ENCODE results near the gene LRP8.
"Not testable (repeated sequence)": the region's sequence is repeated elsewhere in the genome, so short reads cannot be mapped to it uniquely, and the experiment has no call there.

Gene LRP8

DNA sequence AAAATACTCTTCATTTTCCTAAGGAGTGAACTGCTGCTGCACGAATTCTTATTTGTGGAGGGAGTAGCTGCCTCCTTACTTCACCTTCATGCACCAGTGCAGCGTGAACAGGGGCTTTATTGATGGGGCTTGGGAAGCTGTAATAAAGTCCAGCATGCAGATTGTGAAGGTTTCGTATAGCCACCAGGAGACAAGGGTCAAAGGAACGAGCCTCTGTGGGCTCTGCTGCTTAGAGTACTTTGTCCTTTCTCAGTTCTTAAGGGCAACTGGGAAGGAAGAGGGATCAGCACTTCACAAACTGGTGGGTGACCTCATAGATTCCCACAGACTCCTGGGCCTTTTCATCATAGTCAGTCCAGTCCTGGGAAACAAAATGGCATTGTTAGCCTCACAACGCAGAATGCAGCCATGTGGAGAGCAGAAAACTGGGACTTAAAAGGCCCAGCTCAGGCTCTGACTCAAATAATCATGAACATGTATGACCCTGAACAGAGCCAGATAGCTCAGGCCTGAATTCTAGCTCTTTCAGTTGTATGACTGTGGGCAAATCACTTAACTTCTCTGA is 113.4 kb downstream of the LRP8 start:
- H3K27ac ChIP-seq: no peak overlapping the region
- no peaks in the 10 kb centered on the region for H3K27me3 ChIP-seq
- no peak overlapping the region for H3K4me2 ChIP-seq
- H3K4me3 ChIP-seq: no peak overlapping the region
- peaks cover 93% of the 10 kb centered on the region for H3K36me3 ChIP-seq
- H4K20me1 ChIP-seq: no peaks in the 10 kb centered on the region
- TF ChIP-seq Cebpa-rat (IDR thresholded peaks at IDR 0.05): no peak
- H3K9ac ChIP-seq: no peak overlapping the region
- H3K4me1 ChIP-seq: peaks cover 7% of the 10 kb centered on the region
- no peaks in the 10 kb centered on the region for H3K9me3 ChIP-seq

DNA sequence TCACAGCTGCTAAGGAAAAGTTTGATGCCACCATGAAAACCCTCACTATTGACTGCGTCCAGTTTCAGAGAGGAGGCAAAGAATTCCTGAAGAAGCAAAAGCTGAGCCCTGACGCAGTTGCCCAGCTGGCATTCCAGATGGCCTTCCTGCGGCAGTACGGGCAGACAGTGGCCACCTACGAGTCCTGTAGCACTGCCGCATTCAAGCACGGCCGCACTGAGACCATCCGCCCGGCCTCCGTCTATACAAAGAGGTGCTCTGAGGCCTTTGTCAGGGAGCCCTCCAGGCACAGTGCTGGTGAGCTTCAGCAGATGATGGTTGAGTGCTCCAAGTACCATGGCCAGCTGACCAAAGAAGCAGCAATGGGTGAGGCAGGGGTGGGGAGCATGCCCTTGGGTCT is 116.9 kb downstream of the LRP8 start:
- Histone ChIP-seq H3K4me1 (no peaks in the 10 kb centered on the region), H3K9me3 (peaks cover 23% of the 10 kb centered on the region), H3K4me2 (no peak overlapping the region), H4K20me1 (no peaks in the 10 kb centered on the region), H3K4me3 (no peak overlapping the region), H3K27me3 (no peaks in the 10 kb centered on the region), H3K27ac (no peak overlapping the region), H3K9ac (no peak overlapping the region), H3K36me3 (peaks cover 100% of the 10 kb centered on the region)
- TF ChIP-seq Cebpa-rat (IDR thresholded peaks at IDR 0.05): no peak

DNA sequence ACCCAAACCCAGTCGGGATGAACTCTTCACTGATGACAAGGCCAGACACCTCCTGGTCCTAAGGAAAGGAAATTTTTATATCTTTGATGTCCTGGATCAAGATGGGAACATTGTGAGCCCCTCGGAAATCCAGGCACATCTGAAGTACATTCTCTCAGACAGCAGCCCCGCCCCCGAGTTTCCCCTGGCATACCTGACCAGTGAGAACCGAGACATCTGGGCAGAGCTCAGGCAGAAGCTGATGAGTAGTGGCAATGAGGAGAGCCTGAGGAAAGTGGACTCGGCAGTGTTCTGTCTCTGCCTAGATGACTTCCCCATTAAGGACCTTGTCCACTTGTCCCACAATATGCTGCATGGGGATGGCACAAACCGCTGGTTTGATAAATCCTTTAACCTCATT is 117.5 kb downstream of the LRP8 start:
- no peak for TF ChIP-seq Cebpa-rat (IDR thresholded peaks at IDR 0.05)
- Histone ChIP-seq H3K9me3 (peaks cover 29% of the 10 kb centered on the region), H3K36me3 (peaks cover 100% of the 10 kb centered on the region), H3K9ac (no peak overlapping the region), H3K4me1 (no peaks in the 10 kb centered on the region), H4K20me1 (no peaks in the 10 kb centered on the region), H3K27ac (no peak overlapping the region), H3K4me2 (no peak overlapping the region), H3K4me3 (no peak overlapping the region), H3K27me3 (no peaks in the 10 kb centered on the region)

DNA sequence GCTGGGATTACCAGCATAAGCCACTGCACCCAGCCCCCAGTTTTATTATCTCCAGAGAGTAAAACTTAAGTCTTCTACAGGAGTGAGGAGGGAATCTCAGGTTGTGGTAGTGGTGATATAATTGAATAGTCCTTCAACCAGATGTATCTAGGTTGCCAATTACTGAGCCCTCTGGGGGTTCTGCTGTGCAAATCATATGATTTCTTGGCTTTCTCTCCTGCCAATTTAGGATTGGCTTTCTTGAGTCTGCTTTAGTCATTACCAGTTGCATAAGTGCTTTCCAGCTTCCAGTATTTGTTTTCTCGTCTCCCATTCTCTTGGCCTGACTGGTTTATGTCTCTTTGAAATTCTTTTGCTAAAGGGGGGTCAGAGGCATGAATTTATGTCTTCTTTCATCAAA is 120.1 kb downstream of the LRP8 start:
- Histone ChIP-seq H3K36me3 (peaks cover 99% of the 10 kb centered on the region), H3K4me3 (no peak overlapping the region), H3K9ac (no peak overlapping the region), H3K4me2 (no peak overlapping the region), H3K9me3 (peaks cover 40% of the 10 kb centered on the region), H4K20me1 (no peaks in the 10 kb centered on the region), H3K27ac (no peak overlapping the region), H3K4me1 (no peaks in the 10 kb centered on the region), H3K27me3 (no peaks in the 10 kb centered on the region)
- TF ChIP-seq Cebpa-rat (IDR thresholded peaks at IDR 0.05): no peak

DNA sequence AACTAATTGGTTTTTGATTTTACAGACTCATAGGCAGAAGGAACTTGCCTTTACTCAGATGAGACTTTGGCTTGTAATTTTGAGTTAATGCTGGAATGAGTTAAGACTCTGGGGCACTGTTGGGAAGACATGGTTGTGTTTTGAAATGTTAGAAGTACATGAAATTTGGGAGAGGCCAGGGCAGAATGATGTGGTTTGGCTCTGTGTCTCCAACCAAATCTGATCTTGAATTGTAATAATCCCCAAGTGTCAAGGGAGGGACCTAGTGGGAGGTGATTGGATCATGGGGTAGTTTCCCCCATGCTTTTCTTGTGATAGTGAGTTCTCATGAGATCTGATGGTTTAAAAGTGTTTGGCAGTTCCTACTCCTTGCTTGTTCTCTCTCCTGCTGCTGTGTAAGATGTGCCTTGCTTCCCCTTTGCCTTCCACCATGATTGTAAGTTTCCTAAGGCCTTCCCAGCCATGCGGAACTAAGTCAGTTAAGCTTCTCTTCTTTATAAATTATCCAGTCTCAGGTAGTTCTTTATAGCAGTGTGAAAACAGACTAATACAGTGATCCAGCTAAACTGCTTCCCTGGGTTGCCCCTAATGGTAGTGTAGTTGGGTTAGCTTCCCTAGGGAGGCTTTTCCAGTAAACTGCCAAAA is 121.0 kb downstream of the LRP8 start:
- peaks cover 40% of the 10 kb centered on the region for H3K9me3 ChIP-seq
- H4K20me1 ChIP-seq: no peaks in the 10 kb centered on the region
- H3K4me2 ChIP-seq: no peak overlapping the region
- no peak overlapping the region for H3K9ac ChIP-seq
- no peak overlapping the region for H3K4me3 ChIP-seq
- H3K4me1 ChIP-seq: no peaks in the 10 kb centered on the region
- peaks cover 99% of the 10 kb centered on the region for H3K36me3 ChIP-seq
- TF ChIP-seq Cebpa-rat (IDR thresholded peaks at IDR 0.05): no peak
- H3K27ac ChIP-seq: no peak overlapping the region
- H3K27me3 ChIP-seq: no peaks in the 10 kb centered on the region

DNA sequence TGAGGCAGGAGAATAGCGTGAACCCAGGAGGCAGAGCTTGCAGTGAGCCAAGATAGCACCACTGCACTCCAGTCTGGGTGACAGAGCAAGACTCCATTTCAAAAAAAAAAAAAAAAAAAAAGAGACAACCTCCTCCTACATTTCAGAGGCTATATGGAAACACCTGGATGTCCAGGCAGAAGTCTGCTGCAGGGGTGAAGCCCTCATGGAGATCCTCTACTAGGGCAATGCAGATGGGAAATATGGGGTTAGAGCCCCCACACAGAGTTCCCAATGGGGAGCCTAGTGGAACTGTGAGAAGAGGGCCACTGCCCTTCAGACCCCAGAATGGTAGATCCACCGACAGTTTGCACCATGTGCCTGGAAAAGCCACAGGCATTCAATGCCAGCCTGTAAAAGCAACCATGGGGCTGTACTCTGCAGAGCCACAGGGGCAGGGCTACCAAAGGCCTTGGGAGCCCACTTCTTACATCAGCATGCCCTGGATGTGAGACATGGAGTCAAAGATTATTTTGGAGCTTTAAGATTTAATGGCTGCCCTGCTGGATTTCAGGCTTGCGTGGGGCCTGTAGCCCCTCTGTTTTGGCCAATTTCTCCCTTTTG is 121.7 kb downstream of the LRP8 start:
- H3K9ac ChIP-seq, H4K20me1 ChIP-seq, H3K4me1 ChIP-seq, H3K4me2 ChIP-seq, H3K27ac ChIP-seq, H3K27me3 ChIP-seq: not testable (repeated sequence)
- peaks cover 40% of the 10 kb centered on the region for H3K9me3 ChIP-seq
- peak overlapping the region; percentile 37 for H3K4me3 ChIP-seq
- H3K36me3 ChIP-seq: peaks cover 99% of the 10 kb centered on the region

DNA sequence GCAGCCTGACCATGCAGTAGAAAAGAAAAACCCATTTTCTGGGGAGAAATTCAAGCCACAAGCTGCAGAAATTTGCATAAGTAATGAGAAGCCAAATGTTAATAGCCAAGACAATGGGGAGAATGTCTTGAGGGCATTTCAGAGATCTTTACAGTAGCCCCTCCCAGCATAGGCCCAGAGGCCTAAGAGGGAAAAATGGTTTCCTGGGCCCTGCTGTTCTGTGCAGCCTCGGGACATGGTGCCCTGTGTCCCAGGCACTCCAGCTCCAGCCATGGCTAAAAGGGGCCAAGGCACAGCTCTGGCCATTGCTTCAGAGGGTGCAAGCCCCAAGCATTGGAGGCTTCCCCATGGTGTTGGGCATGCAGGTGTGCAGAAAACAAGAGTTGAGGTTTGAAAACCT is 122.4 kb downstream of the LRP8 start:
- not testable (repeated sequence) for H3K27me3 ChIP-seq, H4K20me1 ChIP-seq, H3K9ac ChIP-seq, H3K27ac ChIP-seq, H3K4me2 ChIP-seq, H3K4me1 ChIP-seq
- Histone ChIP-seq H3K9me3 (peaks cover 40% of the 10 kb centered on the region), H3K36me3 (peaks cover 99% of the 10 kb centered on the region), H3K4me3 (peak overlapping the region; percentile 37; the same call in 1 of the 2 replicates)

DNA sequence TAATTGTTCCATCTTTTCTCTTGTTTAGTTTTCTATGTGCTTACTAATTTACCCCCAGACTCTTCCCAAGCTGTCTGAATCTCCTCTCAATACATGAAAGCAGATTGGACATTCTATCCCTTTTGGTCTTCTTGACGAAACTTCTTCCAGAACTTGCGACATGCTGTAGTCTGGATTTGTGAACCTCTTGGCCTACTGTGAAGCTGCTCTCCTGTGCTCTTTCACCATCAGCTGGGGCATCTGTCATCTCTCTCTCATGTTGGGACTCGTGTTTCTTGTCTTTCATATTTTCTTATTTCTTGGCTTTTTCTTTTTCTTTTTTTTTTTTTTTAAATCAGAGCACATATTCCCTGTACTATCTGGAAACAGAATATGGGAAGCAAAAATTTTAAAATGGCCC is 124.4 kb downstream of the LRP8 start:
- TF ChIP-seq Cebpa-rat (IDR thresholded peaks at IDR 0.05): no peak
- Histone ChIP-seq H4K20me1 (no peaks in the 10 kb centered on the region), H3K9ac (no peak overlapping the region), H3K4me3 (no peak overlapping the region), H3K27me3 (no peaks in the 10 kb centered on the region), H3K27ac (no peak overlapping the region), H3K4me1 (peaks cover 7% of the 10 kb centered on the region), H3K36me3 (peaks cover 80% of the 10 kb centered on the region), H3K4me2 (no peak overlapping the region), H3K9me3 (peaks cover 40% of the 10 kb centered on the region)

DNA sequence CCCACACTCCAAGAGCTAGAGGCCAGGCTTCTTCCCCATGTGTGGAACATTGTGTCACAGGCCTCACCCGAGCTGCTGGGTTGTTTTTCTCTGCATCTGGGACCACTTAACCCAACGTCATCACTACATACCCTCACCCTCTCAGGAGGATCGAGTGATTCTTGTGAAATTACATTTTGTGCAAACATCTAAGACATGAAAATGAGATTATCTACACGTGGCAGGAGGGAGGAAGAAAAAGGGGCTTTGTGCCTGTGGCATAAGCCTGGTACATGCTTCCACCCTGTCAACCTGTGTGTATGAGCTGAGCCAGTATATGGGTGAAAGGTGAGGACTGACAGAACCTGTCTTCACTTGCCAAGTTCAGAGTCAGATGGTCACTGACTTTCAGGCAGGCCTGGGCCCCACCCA is 129.6 kb downstream of the LRP8 start:
- Histone ChIP-seq H3K4me1 (peaks cover 27% of the 10 kb centered on the region), H3K27ac (peak overlapping the region; percentile 98; the same call in 1 of the 2 replicates), H3K4me3 (no peak overlapping the region), H3K9ac (peak overlapping the region; percentile 96; the same call in 1 of the 2 replicates), H3K27me3 (no peaks in the 10 kb centered on the region), H3K9me3 (no peaks in the 10 kb centered on the region), H4K20me1 (no peaks in the 10 kb centered on the region), H3K4me2 (peak overlapping the region; percentile 91), H3K36me3 (peaks cover 28% of the 10 kb centered on the region)
- no peak for TF ChIP-seq Cebpa-rat (IDR thresholded peaks at IDR 0.05)

DNA sequence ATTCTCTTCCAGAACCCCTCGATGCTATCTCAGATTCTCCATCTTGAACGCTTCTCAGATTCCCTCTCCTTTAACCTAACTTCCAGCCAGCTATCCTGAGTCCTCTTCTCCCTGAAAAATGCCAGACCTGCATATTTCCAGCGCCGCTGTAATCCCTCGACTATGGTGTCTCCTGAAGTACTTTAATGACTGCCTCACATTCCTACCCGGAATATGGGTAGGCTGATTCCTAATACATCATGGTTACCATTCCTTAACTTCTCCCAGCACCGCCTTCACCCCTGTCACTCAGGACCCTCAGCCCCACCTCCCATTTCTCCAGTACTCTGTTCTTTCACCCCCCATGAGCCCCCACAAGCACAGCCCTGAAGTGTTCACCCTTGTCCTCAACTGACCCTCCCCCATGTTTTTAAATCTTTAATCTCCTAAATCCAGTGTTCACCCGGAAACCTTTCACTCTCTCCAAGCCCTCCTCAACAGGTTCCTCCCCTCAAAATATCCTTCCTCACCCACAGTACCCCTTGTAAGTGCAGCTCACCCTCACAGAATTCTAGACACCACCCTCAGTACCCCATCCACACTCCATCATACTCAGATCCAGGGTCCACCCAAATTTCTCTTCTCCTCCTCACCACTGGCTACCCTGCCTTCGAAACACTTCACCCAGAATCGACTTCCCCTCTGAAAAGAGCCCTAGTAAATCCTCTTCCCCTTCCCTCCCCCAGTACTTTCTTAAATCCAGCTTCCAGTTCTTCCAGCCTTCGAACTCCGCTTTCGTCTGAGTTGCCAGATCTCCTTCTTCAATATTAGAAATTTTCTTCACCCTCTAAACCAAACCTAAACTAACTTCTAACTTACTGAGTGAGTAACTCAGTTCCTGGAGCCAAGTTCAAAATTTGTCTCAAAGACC is 130.3 kb downstream of the LRP8 start:
- Histone ChIP-seq H3K4me1 (peaks cover 27% of the 10 kb centered on the region), H3K36me3 (peaks cover 21% of the 10 kb centered on the region), H3K27ac (peak overlapping the region; percentile 98), H3K27me3 (no peaks in the 10 kb centered on the region), H3K4me2 (peak overlapping the region; percentile 91), H3K9me3 (peaks cover 2% of the 10 kb centered on the region), H3K9ac (peak overlapping the region; percentile 96), H3K4me3 (peak overlapping the region; percentile 92), H4K20me1 (no peaks in the 10 kb centered on the region)
- TF ChIP-seq Cebpa-rat (IDR thresholded peaks at IDR 0.05): no peak
